Muscle of leg (tissue), 16 donors: ENCODE results near the gene IL17REL. TPM values are rescaled to one million over a fixed set of nuclear protein-coding genes. Genes with fewer than 3 reads are reported as not detected.

Source experiments
- DNase-seq: peaks from one replicate; pipeline ENCODE4 v3.0.0; 2013
- H3K27ac ChIP-seq: one replicate; pipeline ENCODE4 v1.5.1; 2013; ENCODE audit warnings: mild to moderate bottlenecking, low read length, control low read depth
- H3K27me3 ChIP-seq: one replicate; pipeline ENCODE4 v1.6.1; 2013; ENCODE audit warnings: low read length; ENCODE audit not compliant: control insufficient read depth, insufficient read depth
- H3K36me3 ChIP-seq: one replicate; pipeline ENCODE4 v1.6.1; 2013; ENCODE audit warnings: low read length; ENCODE audit not compliant: control insufficient read depth, insufficient read depth
- H3K4me1 ChIP-seq: one replicate; pipeline ENCODE4 v1.6.1; 2013; ENCODE audit warnings: low read length; ENCODE audit not compliant: control insufficient read depth, insufficient read depth
- H3K4me3 ChIP-seq: one replicate; pipeline ENCODE4 v1.5.1; 2013; ENCODE audit warnings: low read length, control low read depth
- H3K9me3 ChIP-seq: replicated peaks from 2 replicates; pipeline ENCODE4 v1.6.1; 2013; ENCODE audit warnings: low read depth, low read length; ENCODE audit not compliant: control insufficient read depth
- WGBS: methylation state at CpG from one replicate; pipeline ENCODE4 v1.1.5; 2013; ENCODE audit warnings: missing lambda C conversion rate; ENCODE audit not compliant: insufficient coverage; 5-methylcytosine and 5-hydroxymethylcytosine counted together
- long read RNA-seq, 11 donors: transcript quantifications; one replicate each; lab custom pipeline, GENCODE V29; 2026
- polyA plus RNA-seq, 8 donors: library from polyadenylated mRNA; unstranded; fragments of 120-200 nt; gene quantifications; one replicate each; pipeline versions ENCODE4 v1.2.1 to v1.2.3, GENCODE V29; 2013; ENCODE audit warnings: inconsistent platforms in 1 of 8, low replicate concordance in 1 of 8; ENCODE audit not compliant: insufficient read length in 8 of 8, insufficient read depth in 1 of 8
- total RNA-seq: library from RNA; stranded (reverse); fragments of 120-200 nt; gene quantifications from one replicate; pipeline ENCODE4 v1.2.4, GENCODE V29; 2013

The IL17REL gene
- total RNA-seq (not detected), polyA plus RNA-seq (under 1 TPM in 1 of 8 donors, not detected in 7; 0.05 TPM)
- long read RNA-seq, donor 1, result 0 reads
- long read RNA-seq, donor 2, result 0 reads
- long read RNA-seq, donor 3, result 0 reads
- long read RNA-seq, donor 4, result 0 reads
- long read RNA-seq, donor 5, result 0 reads
- long read RNA-seq, donor 6, result 0 reads
- long read RNA-seq, donor 7, result 0 reads
- long read RNA-seq, donor 8, result 0 reads
- long read RNA-seq, donor 9, result 0 reads
- long read RNA-seq, donor 10, result 0 reads
- long read RNA-seq, donor 11, result 0 reads

GRCh38 chr22:50012211-50013181 lies at the start of gene IL17REL:
TSS of gene IL17REL (minus strand) at chr22:50012765. CDS start at chr22:50012646, 119 bp downstream.
- WGBS, result 30% methylated on average over 15 of the region's 29 CpGs
- H3K4me1 ChIP-seq, result peaks cover 5% of the 10 kb centered on the region
- H3K36me3 ChIP-seq, result no peaks in the 10 kb centered on the region
- no peaks in the 10 kb centered on the region for H3K9me3 ChIP-seq
- peak; percentile 28 for DNase-seq
- peaks cover 80% of the 10 kb centered on the region for H3K27me3 ChIP-seq
- H3K4me3 ChIP-seq, result no peak within 1 kb of the TSS
- no peak within 1 kb of the TSS for H3K27ac ChIP-seq

GRCh38 chr22:50061824-50062355 lies 49.3 kb upstream of the IL17REL start:
- Histone ChIP-seq H3K36me3 (no peaks in the 10 kb centered on the region), H3K4me1 (peaks cover 20% of the 10 kb centered on the region), H3K4me3 (no peak overlapping the region), H3K27ac (no peak overlapping the region), H3K27me3 (peaks cover 46% of the 10 kb centered on the region), H3K9me3 (no peaks in the 10 kb centered on the region)
- DNase-seq, result no peak
- 49% methylated on average over 16 of the region's 17 CpGs for WGBS

DNA sequence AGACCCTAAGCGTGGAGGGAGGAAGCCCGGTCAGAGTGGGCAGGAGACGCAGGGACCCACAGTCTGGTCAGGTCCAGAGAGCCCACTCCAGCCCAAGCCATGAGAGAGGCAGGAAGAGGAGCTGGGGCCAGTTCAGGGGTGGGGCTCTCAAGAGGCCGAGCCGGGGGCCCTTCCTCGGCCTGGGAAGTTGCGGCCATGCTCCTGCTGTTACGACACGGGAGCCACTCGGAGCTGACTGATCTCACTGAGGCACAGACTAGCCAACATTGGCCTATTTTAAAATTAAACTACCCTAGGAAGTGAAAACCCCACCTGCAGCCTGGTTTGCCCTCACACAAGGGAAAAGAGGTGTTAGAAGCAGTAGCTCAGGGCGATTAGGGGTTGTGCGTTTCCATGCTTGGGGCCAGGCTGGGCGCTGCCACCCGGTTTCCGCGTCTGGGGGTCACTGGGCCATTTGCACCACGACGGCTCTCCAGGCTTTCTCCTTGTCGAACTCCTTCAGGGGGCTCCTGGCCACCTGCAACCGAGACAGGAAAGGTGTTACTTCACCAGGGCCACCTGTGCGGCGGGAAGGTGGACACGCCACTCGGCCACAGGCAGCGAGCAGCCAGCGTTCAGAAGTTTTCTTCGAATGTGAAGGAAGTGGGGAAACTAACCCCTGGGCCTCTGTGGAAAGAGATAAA lies 48.7 kb upstream of the IL17REL start:
- H3K27me3 ChIP-seq, result peaks cover 50% of the 10 kb centered on the region
- peaks cover 20% of the 10 kb centered on the region for H3K4me1 ChIP-seq
- H3K4me3 ChIP-seq, result no peak overlapping the region
- no peaks in the 10 kb centered on the region for H3K9me3 ChIP-seq
- no peaks in the 10 kb centered on the region for H3K36me3 ChIP-seq
- H3K27ac ChIP-seq, result no peak overlapping the region
- DNase-seq, result no peak
- WGBS, result 52% methylated on average over 23 of the region's 27 CpGs

DNA sequence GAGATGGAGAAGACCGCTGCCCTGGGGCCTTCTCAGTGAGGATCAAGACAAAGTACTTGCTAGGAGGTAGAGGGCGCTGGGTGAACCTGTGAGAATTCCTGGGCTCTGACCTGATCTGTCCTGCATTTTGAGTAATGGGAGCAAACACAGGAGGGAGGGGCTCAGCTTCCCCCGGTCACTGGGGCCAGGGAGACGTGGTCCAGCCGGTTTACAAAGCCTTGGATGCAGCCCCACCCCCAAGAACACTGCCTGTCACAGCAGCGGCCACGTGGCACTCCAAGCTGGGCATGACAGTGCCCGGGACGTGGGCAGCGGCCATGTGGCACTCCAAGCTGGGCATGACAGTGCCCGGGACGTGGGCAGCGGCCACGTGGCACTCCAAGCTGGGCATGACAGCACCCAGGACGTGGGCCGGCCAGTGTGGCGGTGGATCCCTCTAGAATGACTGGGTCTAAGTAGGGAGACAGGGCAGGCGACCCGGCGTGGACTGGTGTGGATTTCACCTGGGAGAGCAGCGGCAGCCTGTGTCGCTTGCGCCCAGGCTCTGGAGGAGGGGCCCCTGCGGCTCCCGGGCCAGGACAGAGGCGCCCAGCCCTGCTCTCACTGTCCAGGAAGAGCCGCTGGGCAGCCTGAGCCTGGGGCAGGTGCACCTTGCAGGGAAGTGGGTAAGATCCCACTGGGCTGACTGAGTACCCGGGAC lies 48.0 kb upstream of the IL17REL start:
- H3K36me3 ChIP-seq, result no peaks in the 10 kb centered on the region
- no peak overlapping the region for H3K4me3 ChIP-seq
- no peak for DNase-seq
- H3K4me1 ChIP-seq, result peaks cover 20% of the 10 kb centered on the region
- 81% methylated on average over 24 of the region's 28 CpGs for WGBS
- H3K27ac ChIP-seq, result no peak overlapping the region
- H3K27me3 ChIP-seq, result peaks cover 50% of the 10 kb centered on the region
- no peaks in the 10 kb centered on the region for H3K9me3 ChIP-seq

DNA sequence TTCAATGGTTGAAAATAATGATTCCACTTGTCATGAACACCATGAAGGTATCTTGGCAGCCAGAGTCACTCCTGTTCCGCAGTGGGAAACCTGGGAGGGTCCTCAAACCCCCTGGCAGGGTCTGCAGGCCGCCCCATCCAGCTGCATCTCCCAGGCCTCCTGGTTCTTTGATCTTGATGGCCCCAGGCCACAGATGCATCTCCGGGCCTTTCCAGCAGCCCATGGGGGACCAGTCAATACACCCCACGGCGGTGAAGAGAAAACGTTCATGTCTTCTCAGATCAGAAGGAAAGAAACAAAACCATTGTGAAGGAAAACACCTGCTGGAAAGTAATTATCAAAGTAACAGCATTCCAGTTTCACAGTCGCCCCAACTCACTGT lies 47.3 kb upstream of the IL17REL start:
- no peak overlapping the region for H3K4me3 ChIP-seq
- H3K27me3 ChIP-seq, result peaks cover 50% of the 10 kb centered on the region

GRCh38 chr22:50058906-50059880 lies 46.6 kb upstream of the IL17REL start:
- H3K4me3 ChIP-seq, result no peak overlapping the region
- no peaks in the 10 kb centered on the region for H3K36me3 ChIP-seq
- H3K27ac ChIP-seq, result no peak overlapping the region
- 8% methylated on average over 22 of the region's 31 CpGs for WGBS
- peak; percentile 57 for DNase-seq
- H3K9me3 ChIP-seq, result peaks cover under 1% of the 10 kb centered on the region
- H3K27me3 ChIP-seq, result peaks cover 50% of the 10 kb centered on the region
- peaks cover 20% of the 10 kb centered on the region for H3K4me1 ChIP-seq

More for the DNA sequence above, 47.3 kb upstream of the IL17REL start:
- Histone ChIP-seq H3K9me3 (no peaks in the 10 kb centered on the region), H3K27ac (no peak overlapping the region), H3K36me3 (no peaks in the 10 kb centered on the region), H3K4me1 (peaks cover 20% of the 10 kb centered on the region)
- DNase-seq, result no peak
- WGBS, result 65% methylated on average over 4 of the region's 7 CpGs

DNA sequence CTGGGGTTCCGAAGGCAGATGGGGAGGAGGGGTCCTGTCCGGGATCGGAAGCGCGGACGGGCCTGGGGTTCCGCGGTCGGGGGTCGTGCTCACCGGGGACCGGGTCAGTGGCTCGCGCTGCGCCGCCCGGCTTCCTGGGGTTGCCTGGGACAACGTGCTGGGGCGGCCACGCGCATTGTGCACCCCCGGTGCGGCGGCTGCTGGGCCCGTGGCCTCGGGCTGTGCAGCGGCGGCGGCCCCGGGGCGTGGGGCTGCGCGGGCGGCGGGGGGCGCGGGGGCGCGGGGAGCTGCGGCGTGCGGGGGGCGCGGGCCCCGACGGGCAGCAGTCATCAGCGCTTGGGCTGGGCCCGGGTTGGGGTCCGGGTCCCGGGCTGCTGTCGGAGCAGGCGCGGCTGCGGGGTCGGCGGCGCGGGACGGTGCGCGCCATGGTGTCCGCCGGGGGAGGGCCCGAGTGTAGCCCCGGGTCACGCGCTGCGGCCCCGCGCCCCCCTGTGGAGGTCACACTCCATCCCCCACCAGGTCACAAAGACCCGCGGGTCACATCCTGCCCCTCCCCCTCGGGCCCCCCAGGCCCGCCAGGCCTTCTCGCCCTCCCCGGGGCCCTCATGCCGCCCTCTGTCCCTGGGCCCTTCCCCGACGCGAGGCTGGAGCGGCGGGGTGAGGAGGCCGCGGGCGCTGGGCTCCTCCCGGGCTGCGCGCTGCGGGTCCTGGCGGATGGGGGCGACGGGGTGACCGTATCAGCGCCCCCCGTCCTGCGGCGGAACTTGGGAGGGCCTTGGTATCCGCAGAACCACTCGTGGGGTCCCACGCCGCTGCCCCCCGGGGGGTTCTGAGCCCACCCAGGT lies 45.7 kb upstream of the IL17REL start, which contains the start of gene TTLL8:
TSS of gene TTLL8 (minus strand) at position 238 of the 845 bp plus-strand sequence.
- 3% methylated on average over 91 of the region's 102 CpGs for WGBS
- H3K4me3 ChIP-seq, result no peak within 1 kb of the TSS
- no peak for DNase-seq
- H3K4me1 ChIP-seq, result peaks cover 20% of the 10 kb centered on the region
- H3K9me3 ChIP-seq, result peaks cover 7% of the 10 kb centered on the region
- peaks cover 47% of the 10 kb centered on the region for H3K27me3 ChIP-seq
- H3K27ac ChIP-seq, result no peak within 1 kb of the TSS
- H3K36me3 ChIP-seq, result no peaks in the 10 kb centered on the region

DNA sequence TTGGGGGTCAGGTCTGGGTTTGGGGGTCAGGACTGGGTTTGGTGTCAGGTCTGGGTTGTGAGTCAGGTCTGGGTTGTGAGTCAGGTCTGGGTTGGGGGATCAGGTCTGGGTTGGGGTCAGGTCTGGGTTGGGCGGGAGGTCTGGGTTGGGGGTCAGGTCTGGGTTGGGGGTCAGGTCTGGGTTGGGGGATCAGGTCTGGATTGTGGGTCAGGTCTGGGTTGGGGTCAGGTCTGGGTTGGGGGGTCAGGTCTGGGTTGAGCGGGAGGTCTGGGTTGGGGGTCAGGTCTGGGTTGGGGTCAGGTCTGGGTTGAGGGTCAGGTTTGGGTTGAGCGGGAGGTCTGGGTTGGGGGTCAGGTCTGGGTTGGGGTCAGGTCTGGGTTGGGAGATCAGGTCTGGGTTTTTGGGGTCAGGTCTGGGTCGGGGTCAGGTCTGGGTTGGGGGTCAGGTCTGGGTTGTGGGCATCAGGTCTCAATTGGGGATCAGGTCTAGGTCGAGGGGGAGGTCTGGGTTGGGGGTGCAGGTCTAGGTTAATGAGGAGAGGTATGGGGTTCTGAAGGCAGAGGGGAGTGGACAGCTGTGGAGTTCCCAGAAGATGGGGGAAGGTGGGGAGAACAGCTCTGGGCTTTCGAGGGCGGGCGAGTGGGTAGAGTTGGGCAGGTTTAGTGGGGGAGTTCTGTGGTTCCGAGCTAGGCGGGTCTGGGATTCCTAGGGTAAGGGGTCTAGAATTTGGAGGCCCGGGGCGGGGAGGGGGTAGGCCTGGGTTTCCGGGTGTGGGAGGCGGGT lies 44.9 kb upstream of the IL17REL start:
- no peak for DNase-seq
- Histone ChIP-seq H3K27me3 (peaks cover 47% of the 10 kb centered on the region), H3K36me3 (no peaks in the 10 kb centered on the region), H3K4me1 (peaks cover 20% of the 10 kb centered on the region), H3K27ac (no peak overlapping the region), H3K9me3 (peaks cover 9% of the 10 kb centered on the region), H3K4me3 (no peak overlapping the region)
- WGBS, result 78% methylated on average over 14 of the region's 14 CpGs
